ENCODE results near the gene ZNF425. TPM values are rescaled to one million over a fixed set of nuclear protein-coding genes. Genes with fewer than 3 reads are reported as not detected.
A peak's percentile ranks its signal among the peaks of the same experiment; 100 is the strongest.

Gene ZNF425
- polyA plus RNA-seq, 3 donors = 0.15 to 0.17 TPM; not detected in 1

- Histone ChIP-seq H3K79me2 (ENCODE audit: insufficient read depth, low read length) (peaks cover 16% of the 10 kb centered on the region), H2AFZ (ENCODE audit: insufficient read depth, low read depth, low read length, poor library complexity, severe bottlenecking) (no peak overlapping the region), H4K20me1 (ENCODE audit: insufficient read depth, low read length) (no peaks in the 10 kb centered on the region), H3K4me1 (ENCODE audit: control insufficient read depth in 1 of 2, insufficient read depth in 2 of 2, low read length in 2 of 2) (peaks cover 5 to 10% of the 10 kb centered on the region in 2 donors), H3K4me2 (replicated peaks; ENCODE audit: extremely low read depth, low read length, poor library complexity, severe bottlenecking) (no peak overlapping the region), H3K27me3 (ENCODE audit: control insufficient read depth in 2 of 2, insufficient read depth in 2 of 2, low read length in 2 of 2) (no peaks in the 10 kb centered on the region), H3K27ac (ENCODE audit: low read depth in 1 of 2, low read length in 2 of 2) (no peak overlapping the region), H3K36me3 (replicated peaks in 1 of 2; ENCODE audit: control insufficient read depth in 1 of 2, insufficient read depth in 2 of 2, low read length in 2 of 2) (peaks cover 3 to 17% of the 10 kb centered on the region in 2 donors), H3K4me3 (replicated peaks in 1 of 3; ENCODE audit: low read depth in 2 of 3, low read length in 3 of 3) (no peak overlapping the region), H3K9me3 (replicated peaks in 1 of 2; ENCODE audit: control insufficient read depth in 1 of 2, insufficient read depth in 1 of 2, low read length in 2 of 2) (peaks cover 16 to 17% of the 10 kb centered on the region in 2 donors), H3K9ac (ENCODE audit: insufficient read depth, low read length, poor library complexity, severe bottlenecking) (no peak overlapping the region)
- Mint-ChIP-seq H3K27ac (no peak overlapping the region), H3K4me1 (peaks cover 8% of the 10 kb centered on the region), H3K27me3 (ENCODE audit: low read depth in 3 of 3) (no peaks in the 10 kb centered on the region), H3K9me3 (peaks cover 8 to 26% (median 20%) of the 10 kb centered on the region in 7 donors), H3K4me3 (no peak overlapping the region), H3K36me3 (peaks cover 6 to 30% of the 10 kb centered on the region in 2 donors)
- no peak for DNase-seq
- TF ChIP-seq CTCF (IDR thresholded peaks at IDR 0.05) = no peak
- WGBS (ENCODE audit: insufficient coverage) = 91% methylated on average over 1 of the region's 5 CpGs
- intact Hi-C loops (cut with micrococcal nuclease) = no loop called here
Observed at GRCh38 chr7:149130572-149131198, 4.6 kb upstream of the ZNF425 start.

- peak overlapping the region; percentile 92 to 98 (median 98) for H3K27ac Mint-ChIP-seq
- no peaks in the 10 kb centered on the region for H3K27me3 ChIP-seq (ENCODE audit: control insufficient read depth in 2 of 2, insufficient read depth in 2 of 2, low read length in 2 of 2)
- H3K4me1 ChIP-seq (ENCODE audit: control insufficient read depth in 1 of 2, insufficient read depth in 2 of 2, low read length in 2 of 2) = peaks cover 14 to 19% of the 10 kb centered on the region in 2 donors
- peak overlapping the region; percentile 97 for H2AFZ ChIP-seq (ENCODE audit: insufficient read depth, low read depth, low read length, poor library complexity, severe bottlenecking)
- peak; percentile 16 to 25 (median 24) for DNase-seq
- peaks cover 3 to 17% of the 10 kb centered on the region in 2 donors for H3K36me3 ChIP-seq (replicated peaks in 1 of 2; ENCODE audit: control insufficient read depth in 1 of 2, insufficient read depth in 2 of 2, low read length in 2 of 2)
- peak overlapping the region; percentile 76 to 93 for H3K27ac ChIP-seq (ENCODE audit: low read depth in 1 of 2, low read length in 2 of 2)
- no peak for TF ChIP-seq CTCF (IDR thresholded peaks at IDR 0.05)
- peak overlapping the region; percentile 100 for H3K4me3 Mint-ChIP-seq
- peak overlapping the region; percentile 74 to 98 (median 91) for H3K4me3 ChIP-seq (replicated peaks in 1 of 3; ENCODE audit: low read depth in 2 of 3, low read length in 3 of 3)
- peaks cover 16 to 17% of the 10 kb centered on the region in 2 donors for H3K9me3 ChIP-seq (replicated peaks in 1 of 2; ENCODE audit: control insufficient read depth in 1 of 2, insufficient read depth in 1 of 2, low read length in 2 of 2)
- peaks cover 6 to 24% of the 10 kb centered on the region in 2 donors for H3K36me3 Mint-ChIP-seq
- intact Hi-C loops (cut with micrococcal nuclease) = loop anchor here (1.0 to 5.0 kb wide), 4 partner anchors 20 to 244 kb away; partner anchors contain the start of genes EZH2 (in 2 of the 2), ZNF398 (in 2 of the 2) and PDIA4 (in 1 of the 2)
- H3K4me1 Mint-ChIP-seq = peaks cover 18% of the 10 kb centered on the region
- peaks cover 27% of the 10 kb centered on the region for H3K79me2 ChIP-seq (ENCODE audit: insufficient read depth, low read length)
- WGBS (ENCODE audit: insufficient coverage) = under 1% methylated on average over 48 of the region's 48 CpGs
- H3K9me3 Mint-ChIP-seq = peaks cover 5 to 20% (median 15%) of the 10 kb centered on the region in 7 donors
- no peaks in the 10 kb centered on the region for H4K20me1 ChIP-seq (ENCODE audit: insufficient read depth, low read length)
- peak overlapping the region; percentile 94 for H3K9ac ChIP-seq (ENCODE audit: insufficient read depth, low read length, poor library complexity, severe bottlenecking)
- H3K27me3 Mint-ChIP-seq (ENCODE audit: low read depth in 3 of 3) = peaks cover 0 to 3% (median 3%) of the 10 kb centered on the region in 3 donors
- peak overlapping the region; percentile 88 for H3K4me2 ChIP-seq (replicated peaks; ENCODE audit: extremely low read depth, low read length, poor library complexity, severe bottlenecking)
Observed at GRCh38 chr7:149126662-149127266, 640 bp upstream of the ZNF425 start.
